Activated naive CD4-positive, alpha-beta T cell treated with anti-CD3 and anti-CD28 coated beads for 36 hours (primary cell): Measurements from ENCODE around the gene KIAA1328. TPM values are rescaled to one million over a fixed set of nuclear protein-coding genes. Genes with fewer than 3 reads are reported as not detected.
"Not testable (repeated sequence)": the region's sequence is repeated elsewhere in the genome, so short reads cannot be mapped to it uniquely, and the experiment has no call there.

ENCODE experiments used
- CTCF ChIA-PET: fragments of 350-600 bp; sonication (Branson Sonifier 250); formaldehyde crosslinking; loops from one replicate; lab custom pipeline; 2021; ENCODE audit warnings: antibody characterized with exemption; lab: Charles Lee
- DNase-seq: peaks from one replicate; pipeline ENCODE4 v3.0.0-alpha.2; 2020
- H3K27ac Mint-ChIP-seq: one replicate; pipeline ENCODE4 v1.8.0; 2021; ENCODE audit warnings: mild to moderate bottlenecking, mixed read lengths
- H3K27me3 Mint-ChIP-seq: one replicate; pipeline ENCODE4 v1.8.0; 2021; ENCODE audit warnings: low read depth, mixed read lengths
- H3K36me3 Mint-ChIP-seq: one replicate; pipeline ENCODE4 v1.8.0; 2021; ENCODE audit warnings: low read depth, mixed read lengths
- H3K4me1 Mint-ChIP-seq: one replicate; pipeline ENCODE4 v1.8.0; 2021; ENCODE audit warnings: low read depth, mixed read lengths
- H3K4me3 Mint-ChIP-seq: one replicate; pipeline ENCODE4 v1.8.0; 2021; ENCODE audit warnings: mild to moderate bottlenecking, moderate library complexity, mixed read lengths
- H3K9me3 Mint-ChIP-seq: one replicate; pipeline ENCODE4 v1.8.0; 2021; ENCODE audit warnings: mixed read lengths
- intact Hi-C: fragments of 100-400 bp; cut with micrococcal nuclease; formaldehyde crosslinking; loops from one replicate; pipeline ENCODE4 v1.15.1; 2023
- total RNA-seq, 2 experiments: library from RNA; stranded (reverse); gene quantifications; one replicate each; pipeline ENCODE4 v1.2.3, GENCODE V29; 2021

Gene KIAA1328
- total RNA-seq, 2 experiments from 2014 or later: 7.2 to 7.8 TPM

DNA sequence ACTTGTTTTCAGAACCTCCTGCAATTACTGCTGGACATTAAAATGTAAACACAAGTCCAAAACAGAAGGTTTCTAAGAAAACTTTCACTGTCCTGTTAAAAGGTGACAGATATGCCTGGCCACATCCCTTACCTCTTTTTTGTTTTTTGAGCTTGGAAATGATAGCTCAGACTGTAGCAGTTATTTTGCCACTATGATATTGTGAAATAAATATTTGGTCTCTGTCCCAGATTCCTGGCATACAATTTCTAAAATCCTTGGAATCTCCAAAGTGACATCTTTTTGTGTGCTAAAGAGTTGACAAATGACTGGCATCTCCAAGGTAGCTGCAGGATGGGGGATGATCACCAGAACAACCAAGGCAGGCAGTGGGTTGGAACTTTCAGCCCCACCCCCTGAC lies 17.0 kb upstream of the KIAA1328 start:
- DNase-seq: no peak
- intact Hi-C loops: no loop called here
- Mint-ChIP-seq H3K27me3 (no peaks in the 10 kb centered on the region), H3K4me1 (peaks cover 10% of the 10 kb centered on the region), H3K4me3 (no peak overlapping the region), H3K9me3 (no peaks in the 10 kb centered on the region), H3K36me3 (peaks cover 8% of the 10 kb centered on the region), H3K27ac (no peak overlapping the region)
- CTCF ChIA-PET: interaction anchor here (1.6 to 6.6 kb wide), 2 partner anchors 17 to 124 kb away, joined by 7 to 55 read pairs; partner anchors contain the start of genes KIAA1328 and TPGS2

DNA sequence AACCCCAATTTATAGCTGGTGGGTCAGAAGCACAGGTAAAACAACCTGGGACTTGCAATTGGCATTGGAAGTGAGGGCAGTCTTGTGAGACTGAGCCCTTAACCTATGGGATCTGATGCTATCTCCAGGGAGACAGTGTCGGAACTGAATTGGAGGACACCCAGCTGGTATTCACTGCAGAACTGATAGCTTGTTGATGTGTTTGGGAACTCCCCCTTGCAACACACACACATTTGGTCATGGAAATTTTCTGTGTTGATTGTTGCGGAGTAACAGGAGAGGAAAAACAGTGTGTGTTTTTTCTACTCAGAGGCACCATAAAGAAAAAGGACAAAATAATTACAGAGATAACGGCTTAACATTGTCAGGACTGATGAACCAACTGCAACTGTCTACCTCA lies 16.2 kb upstream of the KIAA1328 start:
- H3K27me3 Mint-ChIP-seq: no peaks in the 10 kb centered on the region
- peaks cover 10% of the 10 kb centered on the region for H3K4me1 Mint-ChIP-seq
- CTCF ChIA-PET: interaction anchor here (1.0 to 6.6 kb wide), 3 partner anchors 17 to 125 kb away, joined by 3 to 55 read pairs (median 5); partner anchors contain the start of genes KIAA1328 and TPGS2
- peaks cover 8% of the 10 kb centered on the region for H3K36me3 Mint-ChIP-seq
- DNase-seq: no peak
- no peaks in the 10 kb centered on the region for H3K9me3 Mint-ChIP-seq
- intact Hi-C loops: no loop called here
- no peak overlapping the region for H3K27ac Mint-ChIP-seq
- no peak overlapping the region for H3K4me3 Mint-ChIP-seq

DNA sequence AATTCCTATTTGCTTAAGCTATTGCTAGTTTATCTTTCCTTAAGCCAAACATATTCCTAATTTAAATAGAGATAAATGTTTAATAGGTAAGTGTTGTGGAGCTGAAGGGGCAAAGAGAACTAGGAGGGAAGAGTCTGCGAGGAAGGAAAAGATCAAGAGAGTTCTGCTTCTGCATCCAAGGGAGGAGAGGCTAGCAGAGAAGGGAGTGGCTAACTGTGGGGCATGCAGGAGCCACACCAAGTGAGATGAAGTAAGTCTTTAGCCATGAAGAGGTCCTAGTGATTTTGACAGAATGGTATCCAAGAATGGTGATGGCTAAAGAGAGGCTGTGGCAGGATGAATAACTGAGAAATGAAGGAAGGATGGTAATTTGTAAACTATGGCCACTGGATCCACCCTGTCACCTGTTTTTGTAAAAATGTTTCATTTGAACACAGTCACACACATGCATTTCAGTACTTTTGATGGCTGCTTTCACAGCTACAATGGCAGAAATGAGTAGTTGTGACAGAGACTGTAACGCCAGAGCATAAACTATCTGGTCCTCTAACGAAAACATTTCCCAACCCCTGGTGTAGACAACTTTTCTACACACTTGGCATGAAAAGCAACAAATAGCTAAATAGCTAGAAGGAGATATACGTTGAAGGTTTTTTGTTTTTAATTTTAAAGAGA lies 15.7 kb upstream of the KIAA1328 start:
- Mint-ChIP-seq H3K4me1 (peaks cover 10% of the 10 kb centered on the region), H3K9me3 (no peaks in the 10 kb centered on the region), H3K27me3 (no peaks in the 10 kb centered on the region), H3K27ac (no peak overlapping the region), H3K36me3 (peaks cover 12% of the 10 kb centered on the region), H3K4me3 (no peak overlapping the region)
- no peak for DNase-seq
- intact Hi-C loops: no loop called here
- CTCF ChIA-PET: interaction anchor here (1.0 to 6.6 kb wide), 3 partner anchors 16 to 126 kb away, joined by 3 to 55 read pairs (median 5); partner anchors contain the start of genes KIAA1328 and TPGS2

DNA sequence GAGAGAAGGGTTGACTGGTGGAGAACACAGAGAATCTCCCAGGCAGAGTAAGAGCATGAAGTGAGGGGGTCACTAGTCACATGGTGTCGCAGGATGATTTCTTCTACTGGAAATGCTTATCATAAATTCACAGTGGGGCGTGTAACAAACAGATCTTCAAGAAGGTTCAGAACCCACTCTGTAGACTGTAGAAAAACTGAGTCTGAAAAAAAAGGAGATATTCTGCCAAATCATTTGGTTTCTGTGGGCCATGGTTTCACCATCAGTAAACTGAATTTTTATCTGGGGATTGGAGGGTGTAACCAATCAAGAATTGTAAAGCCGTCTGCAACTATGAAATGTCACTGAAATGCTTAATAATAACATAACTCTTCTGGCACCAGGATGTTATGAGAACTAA lies 15.1 kb upstream of the KIAA1328 start:
- H3K9me3 Mint-ChIP-seq: no peaks in the 10 kb centered on the region
- peaks cover 14% of the 10 kb centered on the region for H3K36me3 Mint-ChIP-seq
- no peak overlapping the region for H3K4me3 Mint-ChIP-seq
- intact Hi-C loops: no loop called here
- H3K27me3 Mint-ChIP-seq: no peaks in the 10 kb centered on the region
- no peak for DNase-seq
- peaks cover 10% of the 10 kb centered on the region for H3K4me1 Mint-ChIP-seq
- CTCF ChIA-PET: interaction anchor here (1.5 to 6.6 kb wide), 3 partner anchors 13 to 126 kb away, joined by 5 to 55 read pairs (median 5); partner anchors contain the start of genes KIAA1328 and TPGS2
- no peak overlapping the region for H3K27ac Mint-ChIP-seq

DNA sequence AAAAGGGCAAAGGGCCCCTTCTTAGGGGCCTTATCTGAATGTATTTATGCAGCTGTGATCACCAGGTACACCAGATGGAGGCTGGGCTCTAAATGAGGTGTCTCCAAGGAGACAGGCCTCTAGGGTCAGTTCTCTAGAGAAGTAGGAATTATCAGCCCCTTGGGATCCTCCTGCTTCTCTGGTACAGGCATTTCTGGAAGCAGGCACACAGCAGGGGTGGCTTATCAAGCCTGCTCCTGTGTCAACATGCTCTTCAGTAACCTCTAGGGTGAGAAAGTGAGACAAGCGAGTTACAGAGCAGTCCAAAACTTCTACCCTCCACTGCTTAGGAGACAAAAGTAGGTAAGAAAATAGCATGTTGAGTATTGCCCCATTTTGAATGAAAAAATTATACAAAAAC lies 13.9 kb upstream of the KIAA1328 start:
- Mint-ChIP-seq H3K4me3 (no peak overlapping the region), H3K4me1 (peaks cover 8% of the 10 kb centered on the region), H3K36me3 (peaks cover 15% of the 10 kb centered on the region), H3K9me3 (no peaks in the 10 kb centered on the region), H3K27ac (no peak overlapping the region), H3K27me3 (no peaks in the 10 kb centered on the region)
- CTCF ChIA-PET: interaction anchor here (0.8 to 1.5 kb wide), 2 partner anchors 12 to 84 kb away, joined by 3 to 5 read pairs; no protein-coding TSS in a partner anchor
- intact Hi-C loops: no loop called here
- DNase-seq: no peak

DNA sequence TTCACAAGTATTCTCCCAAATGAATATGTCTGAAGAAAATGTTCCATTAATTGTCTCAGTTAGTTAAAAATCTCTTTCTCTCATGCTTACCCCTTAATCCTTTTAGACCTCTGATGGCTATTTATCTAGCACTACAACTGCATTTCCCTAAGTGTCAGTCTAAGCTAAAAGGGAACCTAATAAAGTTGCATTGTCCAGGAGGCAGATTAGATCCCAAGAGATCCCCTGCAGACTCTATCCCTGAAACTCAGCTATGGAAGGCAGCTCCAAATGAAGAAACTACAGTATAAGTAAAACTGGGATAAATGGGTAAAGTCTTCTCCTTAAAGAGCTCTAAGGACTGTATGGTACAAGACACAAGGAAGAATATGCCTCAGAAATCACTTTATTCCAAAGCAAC lies 12.8 kb upstream of the KIAA1328 start:
- H3K9me3 Mint-ChIP-seq, H3K4me3 Mint-ChIP-seq: not testable (repeated sequence)
- H3K36me3 Mint-ChIP-seq: peaks cover 17% of the 10 kb centered on the region

DNA sequence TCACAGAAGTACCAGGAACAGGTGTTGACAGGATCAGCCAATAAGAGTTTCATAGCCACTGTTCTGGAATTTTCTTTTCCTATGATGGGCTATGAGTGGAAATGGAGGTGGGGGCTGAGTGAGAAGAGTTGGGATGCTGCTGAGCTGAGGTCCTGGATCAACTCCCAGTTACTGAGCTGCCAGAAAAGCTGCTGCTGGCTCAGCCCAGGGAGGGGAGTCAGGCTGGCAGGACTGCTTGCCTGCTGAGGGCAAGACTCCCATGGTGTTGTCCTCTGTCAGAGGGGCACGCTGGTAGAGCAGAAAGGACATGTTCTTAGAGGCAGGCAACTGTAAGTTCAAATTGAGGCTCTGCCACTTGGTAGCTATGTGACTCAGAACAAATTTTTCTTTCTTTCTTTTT lies 11.9 kb upstream of the KIAA1328 start:
- CTCF ChIA-PET: no interaction called here
- Mint-ChIP-seq H3K36me3 (peaks cover 21% of the 10 kb centered on the region), H3K27ac (no peak overlapping the region), H3K9me3 (no peaks in the 10 kb centered on the region), H3K4me3 (no peak overlapping the region), H3K27me3 (no peaks in the 10 kb centered on the region), H3K4me1 (peaks cover 8% of the 10 kb centered on the region)
- intact Hi-C loops: no loop called here
- DNase-seq: no peak

More for the DNA sequence above, 12.8 kb upstream of the KIAA1328 start:
- H3K4me1 Mint-ChIP-seq, H3K27me3 Mint-ChIP-seq, H3K27ac Mint-ChIP-seq, DNase-seq, intact Hi-C loops: not testable (repeated sequence)
- CTCF ChIA-PET: interaction anchor here (0.6 kb wide), 1 partner anchor 435 kb away, joined by 3 read pairs; no protein-coding TSS in a partner anchor

DNA sequence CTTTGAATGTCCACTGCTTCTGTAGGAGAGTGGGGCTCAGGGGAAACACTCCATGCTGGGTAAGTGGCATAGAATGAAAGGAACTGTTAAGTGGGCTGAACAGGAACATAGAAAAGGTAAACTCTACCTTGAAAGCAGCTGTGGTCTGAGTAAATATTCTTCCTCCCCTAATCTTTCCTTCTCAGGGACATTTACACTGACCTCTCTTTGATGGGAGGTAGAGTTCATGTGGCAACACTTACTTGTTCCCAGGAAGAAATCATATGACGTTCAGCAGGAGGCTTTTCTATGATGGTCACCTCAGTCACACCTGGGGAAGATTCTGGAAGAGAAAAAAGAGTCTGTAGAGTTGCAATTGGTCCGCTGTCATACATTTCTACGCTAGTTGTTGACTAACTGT lies 10.3 kb upstream of the KIAA1328 start:
- H3K4me1 Mint-ChIP-seq: peaks cover 4% of the 10 kb centered on the region
- no peak for DNase-seq
- no peak overlapping the region for H3K4me3 Mint-ChIP-seq
- H3K27me3 Mint-ChIP-seq: no peaks in the 10 kb centered on the region
- intact Hi-C loops: no loop called here
- no peaks in the 10 kb centered on the region for H3K9me3 Mint-ChIP-seq
- H3K36me3 Mint-ChIP-seq: peaks cover 19% of the 10 kb centered on the region
- H3K27ac Mint-ChIP-seq: no peak overlapping the region
- CTCF ChIA-PET: interaction anchor here (1.8 kb wide), 1 partner anchor 11 kb away, joined by 6 read pairs; no protein-coding TSS in a partner anchor

DNA sequence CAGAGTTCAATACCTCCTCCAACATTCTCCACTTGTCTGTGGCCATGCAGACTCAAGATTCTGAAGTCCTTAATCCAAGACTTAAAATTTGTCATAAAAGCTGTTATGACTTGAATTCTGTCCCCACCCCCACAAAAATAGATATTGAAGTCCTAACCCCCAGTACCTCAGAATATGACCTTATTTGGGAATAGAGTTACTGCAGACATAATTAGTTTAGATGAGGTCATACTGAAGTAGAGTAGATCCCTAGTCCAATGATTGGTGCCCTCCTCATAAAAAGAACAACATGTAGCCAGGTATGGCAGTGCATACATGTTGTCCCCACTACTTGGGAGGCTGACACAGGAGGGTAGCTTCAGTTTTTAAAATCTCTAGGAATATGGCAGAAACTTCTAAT lies 9.3 kb upstream of the KIAA1328 start:
- no peaks in the 10 kb centered on the region for H3K27me3 Mint-ChIP-seq
- no peaks in the 10 kb centered on the region for H3K9me3 Mint-ChIP-seq
- intact Hi-C loops: loop anchor here (10.0 kb wide), 1 partner anchor 1955 kb away; no protein-coding TSS in a partner anchor
- peaks cover 19% of the 10 kb centered on the region for H3K36me3 Mint-ChIP-seq
- peaks cover 2% of the 10 kb centered on the region for H3K4me1 Mint-ChIP-seq
- no peak overlapping the region for H3K4me3 Mint-ChIP-seq
- CTCF ChIA-PET: interaction anchor here (0.7 to 1.3 kb wide), 2 partner anchors 9 to 11 kb away, joined by 3 to 7 read pairs; no protein-coding TSS in a partner anchor
- H3K27ac Mint-ChIP-seq: no peak overlapping the region
- DNase-seq: no peak

DNA sequence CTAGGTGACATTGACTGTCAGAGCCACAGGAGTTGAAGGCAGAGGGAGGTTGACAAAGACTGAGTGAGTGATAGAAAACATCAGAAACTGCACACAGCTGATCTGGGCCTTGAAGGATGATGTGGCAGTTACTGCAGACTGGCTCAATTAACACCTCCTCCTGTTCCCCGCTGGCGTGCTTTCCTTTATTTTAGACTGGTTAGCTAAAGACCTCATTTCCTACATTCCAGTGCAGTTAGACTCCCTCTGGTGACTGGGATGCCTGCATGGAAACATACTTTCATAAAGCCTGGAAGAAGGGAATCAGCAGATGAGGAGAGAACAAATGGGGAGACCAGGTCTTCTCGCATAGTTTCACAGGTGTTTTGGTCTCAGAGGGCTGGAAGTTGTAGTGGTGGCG lies 7.2 kb upstream of the KIAA1328 start:
- CTCF ChIA-PET: no interaction called here
- H3K27me3 Mint-ChIP-seq: no peaks in the 10 kb centered on the region
- H3K9me3 Mint-ChIP-seq: no peaks in the 10 kb centered on the region
- H3K4me3 Mint-ChIP-seq: no peak overlapping the region
- H3K27ac Mint-ChIP-seq: no peak overlapping the region
- intact Hi-C loops: loop anchor here (10.0 kb wide), 1 partner anchor 1957 kb away; no protein-coding TSS in a partner anchor
- DNase-seq: no peak
- peaks cover 19% of the 10 kb centered on the region for H3K36me3 Mint-ChIP-seq
- peaks cover 5% of the 10 kb centered on the region for H3K4me1 Mint-ChIP-seq

DNA sequence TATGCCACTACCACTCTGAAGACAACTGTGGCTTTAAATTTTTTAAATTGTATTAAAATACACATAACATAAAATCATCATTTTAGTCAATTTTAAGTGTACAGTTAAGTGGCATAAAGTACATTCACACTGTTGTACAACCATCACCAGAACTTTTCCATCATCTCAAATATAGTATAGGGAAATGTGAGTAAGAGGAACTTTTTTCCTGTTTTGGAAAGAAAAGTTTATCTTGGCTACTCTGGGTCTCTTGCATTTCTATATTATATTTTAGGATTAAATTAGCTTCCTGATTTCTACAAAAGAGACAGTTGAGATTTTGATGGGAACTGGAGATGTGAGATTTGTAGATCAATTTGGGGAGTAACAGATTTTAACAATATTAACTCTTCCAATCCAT lies 3.4 kb upstream of the KIAA1328 start:
- Mint-ChIP-seq H3K4me1 (peaks cover 24% of the 10 kb centered on the region), H3K9me3 (no peaks in the 10 kb centered on the region), H3K4me3 (no peak overlapping the region), H3K27me3 (no peaks in the 10 kb centered on the region), H3K36me3 (peaks cover 6% of the 10 kb centered on the region), H3K27ac (no peak overlapping the region)
- no peak for DNase-seq
- CTCF ChIA-PET: interaction anchor here (1.5 kb wide), 1 partner anchor 15 kb away, joined by 3 read pairs; no protein-coding TSS in a partner anchor
- intact Hi-C loops: loop anchor here (5.0 to 10.0 kb wide), 2 partner anchors 77 to 1961 kb away; no protein-coding TSS in a partner anchor

DNA sequence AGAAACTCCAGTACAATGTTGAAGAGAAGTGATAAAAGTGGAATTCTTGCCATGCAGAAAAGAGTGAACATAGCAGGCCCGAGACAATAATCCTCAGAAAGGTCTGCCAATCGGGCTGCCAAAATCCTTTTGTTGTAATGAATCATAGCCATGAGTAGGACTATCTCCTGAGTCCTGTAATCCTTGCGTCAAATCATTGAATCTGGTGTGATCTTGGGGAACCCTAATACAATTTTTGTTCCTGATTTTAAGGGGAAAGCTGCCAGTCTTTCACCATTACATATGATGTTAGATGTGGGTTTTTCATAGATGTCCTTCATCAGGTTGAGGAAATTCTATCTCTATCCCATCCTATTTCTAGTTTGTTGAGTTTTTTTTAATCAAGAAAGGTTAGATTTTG lies 2.4 kb upstream of the KIAA1328 start:
- CTCF ChIA-PET: interaction anchor here (1.2 kb wide), 1 partner anchor 12 kb away, joined by 5 read pairs; no protein-coding TSS in a partner anchor

More for the DNA sequence above, 2.4 kb upstream of the KIAA1328 start:
- H3K9me3 Mint-ChIP-seq: no peaks in the 10 kb centered on the region
- H3K27ac Mint-ChIP-seq: no peak overlapping the region
- peaks cover 3% of the 10 kb centered on the region for H3K36me3 Mint-ChIP-seq
- H3K4me3 Mint-ChIP-seq: no peak overlapping the region
- intact Hi-C loops: loop anchor here (5.0 to 10.0 kb wide), 2 partner anchors 76 to 1962 kb away; no protein-coding TSS in a partner anchor
- no peak for DNase-seq
- H3K4me1 Mint-ChIP-seq: peaks cover 35% of the 10 kb centered on the region
- H3K27me3 Mint-ChIP-seq: no peaks in the 10 kb centered on the region
